GM21717 (cell line): Measurements from ENCODE around the gene CHCHD3.

Experiments used
- ATAC-seq: cut with Tn5 transposase; IDR thresholded peaks from one replicate; pipeline ENCODE4 v1.9.1; 2021; ENCODE audit warnings: mild to moderate bottlenecking, moderate library complexity; ENCODE audit not compliant: unreplicated experiment

The CHCHD3 gene

GRCh38 chr7:133079296-133079695 is 2.6 kb downstream of the CHCHD3 start:
- ATAC-seq = no peak

DNA sequence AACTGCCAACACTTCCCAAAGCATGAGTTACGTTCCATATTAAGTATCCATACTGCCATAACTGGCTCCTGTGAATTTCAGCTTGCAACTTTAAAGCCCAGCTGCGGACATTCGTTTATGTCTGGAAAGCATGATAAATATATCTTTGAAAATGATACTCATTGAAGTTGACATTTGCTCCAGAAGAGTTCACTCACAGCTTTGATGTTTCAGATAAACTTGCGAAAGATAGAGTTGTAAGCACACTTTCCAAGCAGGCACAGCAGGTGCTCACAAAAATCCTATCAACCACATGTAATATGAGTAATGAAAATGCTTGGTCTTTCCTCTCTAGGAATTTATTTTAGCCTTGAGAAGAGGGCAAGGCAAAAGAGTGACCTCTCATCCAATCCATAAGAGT is 4.5 kb downstream of the CHCHD3 start:
- ATAC-seq = no peak

GRCh38 chr7:133076142-133076541 is 5.7 kb downstream of the CHCHD3 start:
- ATAC-seq = no peak

DNA sequence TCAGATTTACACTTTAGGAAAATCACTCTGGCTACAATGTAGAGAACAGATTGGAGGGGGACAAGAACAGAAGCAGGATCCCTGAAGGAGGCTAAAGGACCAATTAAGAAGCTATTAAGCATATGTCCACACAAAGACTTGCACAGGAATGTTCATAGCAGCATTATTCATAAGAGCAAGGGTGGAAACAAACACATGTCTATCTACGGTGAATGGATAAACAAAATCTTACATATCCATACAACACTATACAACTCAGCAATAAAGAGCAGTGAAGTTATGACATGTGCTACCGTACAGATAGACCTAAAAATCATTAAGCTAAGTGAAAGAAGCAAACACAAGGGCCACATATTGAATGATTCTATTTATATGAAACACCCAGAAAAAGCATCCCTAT is 10.4 kb downstream of the CHCHD3 start:
- ATAC-seq = no peak

GRCh38 chr7:133070562-133070961 is 11.3 kb downstream of the CHCHD3 start:
- ATAC-seq = no peak

DNA sequence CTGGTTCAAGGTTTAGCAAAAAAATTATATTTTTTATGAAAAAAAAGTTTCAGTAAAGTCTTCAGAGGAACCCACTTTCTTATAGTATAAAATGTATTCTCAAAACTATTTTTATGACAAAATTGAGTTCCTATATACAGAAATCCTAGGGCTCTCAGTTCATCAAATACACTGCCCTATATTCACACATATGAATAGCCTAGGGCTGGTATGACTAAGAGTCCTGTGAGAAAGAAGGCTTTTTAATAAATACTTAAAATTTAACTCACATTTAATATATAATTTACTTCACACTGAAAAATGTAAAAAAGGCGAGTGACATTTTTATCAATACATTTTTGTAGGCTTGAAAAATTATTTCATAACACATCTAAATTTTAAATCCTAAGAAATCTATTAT is 16.6 kb downstream of the CHCHD3 start:
- ATAC-seq = no peak

DNA sequence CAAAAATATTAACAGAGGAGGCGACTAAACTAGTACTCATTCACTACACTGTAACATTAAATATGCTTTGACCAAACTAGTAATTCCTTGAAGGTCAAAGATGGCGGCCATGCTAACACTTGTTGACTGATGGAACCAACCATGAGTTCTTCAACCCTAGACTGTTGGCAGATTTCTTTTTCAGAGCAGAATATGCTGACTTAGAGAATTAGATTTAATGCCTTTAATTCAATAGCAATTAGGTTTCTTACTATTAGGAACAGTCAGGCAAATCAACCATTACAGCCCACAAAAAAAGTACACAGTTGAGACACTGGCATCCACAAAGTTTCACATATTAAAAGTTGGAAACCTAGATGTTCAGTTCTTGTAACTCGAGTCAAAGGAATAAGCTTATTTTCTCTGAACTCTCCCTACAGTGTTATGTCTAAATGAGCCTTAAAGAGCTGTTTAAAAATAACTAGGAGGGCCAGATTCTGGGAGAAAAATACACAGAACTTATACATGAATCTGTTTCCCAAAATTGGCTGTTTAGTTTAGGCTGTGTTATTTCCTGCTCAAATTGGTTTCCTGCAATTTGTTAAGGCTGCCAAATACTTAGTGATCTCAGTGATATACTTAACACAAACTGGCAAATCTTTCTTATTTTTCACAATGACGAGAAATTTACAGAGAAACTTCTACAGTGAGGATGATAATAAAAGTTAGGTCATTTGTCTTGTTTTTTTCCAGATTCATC is 17.6 kb downstream of the CHCHD3 start:
- no peak for ATAC-seq

- no peak for ATAC-seq
Measured at GRCh38 chr7:133061792-133062191, 20.1 kb downstream of the CHCHD3 start.

DNA sequence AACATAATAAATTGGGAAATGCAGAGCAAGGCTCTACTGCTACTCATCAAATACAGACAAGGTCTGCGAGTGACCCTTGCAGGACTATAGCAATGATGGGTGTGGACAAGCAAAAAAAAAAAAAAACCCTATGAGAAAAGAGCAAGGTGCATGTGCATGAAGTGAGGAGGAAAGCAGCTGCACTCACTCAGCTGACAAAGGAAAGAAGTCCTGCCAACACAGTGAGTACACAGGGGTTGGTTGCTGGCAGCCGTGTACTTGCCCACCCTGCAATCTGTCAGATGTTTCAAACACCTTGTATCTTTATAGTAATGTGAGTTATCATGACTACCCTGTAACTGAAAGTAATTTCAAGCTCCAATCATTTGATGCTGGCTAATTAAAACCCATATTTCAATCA is 20.5 kb downstream of the CHCHD3 start:
- no peak for ATAC-seq

DNA sequence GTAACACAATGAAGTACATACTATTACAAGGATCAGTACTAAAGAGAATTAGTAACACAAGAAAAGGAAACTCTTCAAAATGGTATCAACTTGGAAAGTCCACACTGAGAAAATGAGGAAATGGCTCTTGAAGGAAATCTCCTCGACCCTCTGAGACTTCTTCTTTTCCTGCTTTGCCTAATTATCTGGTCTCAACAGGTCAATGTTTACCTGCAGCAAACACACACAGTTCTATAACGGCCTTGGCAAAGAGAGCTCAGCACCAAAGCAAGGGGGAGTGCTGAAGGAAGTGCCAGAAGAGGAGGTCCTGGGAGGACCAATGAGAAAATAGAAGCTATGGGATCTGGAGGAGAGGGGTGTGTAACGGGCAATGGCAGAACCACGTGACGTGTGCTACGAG is 21.9 kb downstream of the CHCHD3 start:
- ATAC-seq = no peak

GRCh38 chr7:133059263-133059662 is 22.6 kb downstream of the CHCHD3 start:
- ATAC-seq = no peak

- ATAC-seq = no peak
Measured at GRCh38 chr7:133056370-133057238, 25.3 kb downstream of the CHCHD3 start.

DNA sequence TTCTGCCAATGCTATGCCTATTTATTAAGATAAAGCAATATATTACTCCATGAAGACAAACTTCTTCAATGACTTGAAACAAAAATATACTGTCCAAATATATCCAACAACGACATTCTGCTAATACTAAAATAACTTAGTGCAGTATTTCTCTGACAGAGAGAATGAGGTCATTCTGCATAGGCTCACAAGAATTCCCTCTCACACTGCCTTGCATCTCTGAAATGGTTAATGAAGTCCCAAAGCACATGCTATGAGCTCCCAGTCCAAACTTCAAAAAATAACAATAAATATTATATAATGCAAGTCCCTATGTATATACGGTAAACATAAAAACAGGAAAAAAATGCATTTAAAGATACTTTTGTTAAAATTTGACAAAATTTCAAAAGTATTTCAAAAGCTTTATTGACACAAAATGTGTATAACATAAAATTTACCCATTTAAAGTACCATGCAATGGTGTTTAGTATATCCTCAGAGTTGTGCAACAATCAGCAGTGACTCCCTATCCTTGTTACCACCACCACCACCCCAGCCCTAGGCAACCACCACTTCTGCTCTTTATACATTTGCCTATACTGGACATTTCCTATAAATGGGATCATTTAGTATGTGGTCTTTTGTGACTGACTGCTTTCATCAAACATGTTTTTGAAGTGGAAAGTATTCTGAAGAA is 27.6 kb downstream of the CHCHD3 start:
- no peak for ATAC-seq

- ATAC-seq = no peak
Measured at GRCh38 chr7:133053321-133053891, 28.5 kb downstream of the CHCHD3 start.

DNA sequence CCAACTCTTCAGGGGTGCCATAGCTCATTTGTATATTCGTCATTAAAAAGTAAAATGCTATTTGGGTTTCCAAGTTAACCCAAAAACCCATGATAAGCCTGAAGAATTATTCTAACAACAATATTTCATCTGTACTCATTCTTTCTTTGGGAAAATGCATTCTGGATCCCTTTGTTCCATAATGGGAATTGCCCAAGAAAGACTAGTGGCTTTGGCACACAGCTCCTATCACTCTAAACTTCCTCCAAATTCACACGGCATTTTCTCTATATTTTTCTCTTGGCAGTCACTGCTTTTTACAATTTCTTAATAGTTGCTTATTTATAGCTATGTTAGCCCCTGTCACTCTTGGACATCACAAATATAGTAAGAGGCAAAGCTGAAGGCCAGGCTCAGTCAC is 29.1 kb downstream of the CHCHD3 start:
- no peak for ATAC-seq

GRCh38 chr7:133052401-133052756 is 29.5 kb downstream of the CHCHD3 start:
- ATAC-seq = no peak

DNA sequence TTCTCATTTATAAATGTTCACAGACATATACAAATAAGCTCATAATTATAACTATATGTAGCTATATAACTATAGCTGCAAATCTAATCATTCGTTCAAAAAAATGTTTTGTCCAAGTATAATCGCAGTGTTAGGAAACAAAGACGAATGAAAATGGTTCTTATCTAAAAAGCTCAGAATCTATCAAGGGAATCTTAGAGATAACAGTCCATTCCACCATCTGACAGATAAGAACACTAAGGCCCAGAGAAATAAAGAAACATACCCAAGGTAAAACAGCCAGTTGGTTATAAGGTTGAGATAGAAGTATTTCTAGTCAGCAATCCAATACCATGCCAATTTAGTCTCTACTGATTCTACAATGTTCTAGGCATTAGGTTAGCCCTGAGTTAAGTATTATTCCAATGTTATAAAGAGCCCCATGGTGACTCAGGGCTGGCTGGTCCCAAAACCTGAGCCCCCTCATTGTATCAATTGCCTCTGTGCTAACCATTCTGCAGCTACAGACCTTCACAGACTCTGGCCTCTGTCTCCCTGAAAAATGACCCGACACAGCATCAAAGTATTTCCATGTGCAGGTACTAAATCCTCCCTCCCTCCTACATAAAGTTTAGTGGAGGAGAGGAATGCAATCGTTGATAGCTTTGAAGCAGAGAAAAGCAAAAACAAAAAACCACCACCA is 30.0 kb downstream of the CHCHD3 start:
- no peak for ATAC-seq

- no peak for ATAC-seq
Measured at GRCh38 chr7:133051066-133051465, 30.8 kb downstream of the CHCHD3 start.

- ATAC-seq = no peak
Measured at GRCh38 chr7:133050200-133050995, 31.5 kb downstream of the CHCHD3 start.

GRCh38 chr7:133048589-133048988 is 33.3 kb downstream of the CHCHD3 start:
- no peak for ATAC-seq
